GM11168 (cell line): ENCODE results near the gene ASB3.
"Not testable (repeated sequence)": the region's sequence is repeated elsewhere in the genome, so short reads cannot be mapped to it uniquely, and the experiment has no call there.

ENCODE experiments used
- in situ Hi-C: fragments of 300-500 bp; cut with MboI; formaldehyde crosslinking; loops from one replicate; pipeline ENCODE4 v1.12.0; 2022; ENCODE audit warnings: low sequenced_read_pairs; ENCODE audit not compliant: unreplicated experiment

The ASB3 gene

GRCh38 chr2:53787614-53788289 is 999 bp upstream of the ASB3 start:
- in situ Hi-C loops = no loop called here

GRCh38 chr2:53786352-53786704 is 425 bp downstream of the ASB3 start:
- in situ Hi-C loops = no loop called here

GRCh38 chr2:53785366-53785765 is 1.4 kb downstream of the ASB3 start:
- in situ Hi-C loops = no loop called here

GRCh38 chr2:53784436-53784835 is 2.3 kb downstream of the ASB3 start:
- in situ Hi-C loops = no loop called here

GRCh38 chr2:53782676-53783075 is 4.1 kb downstream of the ASB3 start:
- in situ Hi-C loops = no loop called here

- in situ Hi-C loops = no loop called here
Observed at GRCh38 chr2:53780056-53780455, 6.7 kb downstream of the ASB3 start.

- in situ Hi-C loops = no loop called here
Observed at GRCh38 chr2:53778536-53779162, 8.1 kb downstream of the ASB3 start.

- in situ Hi-C loops = no loop called here
Observed at GRCh38 chr2:53777134-53777533, 9.6 kb downstream of the ASB3 start.

- in situ Hi-C loops = no loop called here
Observed at GRCh38 chr2:53770264-53770663, 16.5 kb downstream of the ASB3 start.

GRCh38 chr2:53769318-53769945 is 17.3 kb downstream of the ASB3 start:
- in situ Hi-C loops = no loop called here

- in situ Hi-C loops = no loop called here
Observed at GRCh38 chr2:53768242-53768542, 18.6 kb downstream of the ASB3 start.

- in situ Hi-C loops = no loop called here
Observed at GRCh38 chr2:53767405-53768241, 19.1 kb downstream of the ASB3 start, which contains the start of gene CHAC2. Gene CHAC2 (plus strand): TSS chr2:53767804. CDS start chr2:53767887, 83 bp downstream.

- in situ Hi-C loops = no loop called here
Observed at GRCh38 chr2:53765767-53766166, 21.0 kb downstream of the ASB3 start.

- in situ Hi-C loops = not testable (repeated sequence)
Observed at GRCh38 chr2:53757206-53757605, 29.5 kb downstream of the ASB3 start.

- in situ Hi-C loops = no loop called here
Observed at GRCh38 chr2:53756644-53757043, 30.1 kb downstream of the ASB3 start.

- in situ Hi-C loops = no loop called here
Observed at GRCh38 chr2:53755121-53755520, 31.6 kb downstream of the ASB3 start.

- in situ Hi-C loops = no loop called here
Observed at GRCh38 chr2:53753041-53753440, 33.7 kb downstream of the ASB3 start.

GRCh38 chr2:53752385-53752784 is 34.4 kb downstream of the ASB3 start:
- in situ Hi-C loops = no loop called here

- in situ Hi-C loops = no loop called here
Observed at GRCh38 chr2:53751728-53752127, 35.0 kb downstream of the ASB3 start.

GRCh38 chr2:53750041-53750768 is 36.5 kb downstream of the ASB3 start:
- in situ Hi-C loops = no loop called here
